Stimulated activated CD8-positive, alpha-beta memory T cell treated with anti-CD3 and anti-CD28 coated beads, Interleukin-12 subunit alpha, Interleukin-12 subunit beta, amount 100 ng/mL, for 1 hour (primary cell): ENCODE results near the gene HS3ST2.
"Not testable (repeated sequence)": the region's sequence is repeated elsewhere in the genome, so short reads cannot be mapped to it uniquely, and the experiment has no call there.

Experiments
- DNase-seq: peaks from one replicate; pipeline ENCODE4 v3.0.0-alpha.2; 2020; ENCODE audit warnings: low read depth

HS3ST2 gene

GRCh38 chr16:22813223-22813947, 577 bp upstream of the HS3ST2 start:
- no peak for DNase-seq

DNA sequence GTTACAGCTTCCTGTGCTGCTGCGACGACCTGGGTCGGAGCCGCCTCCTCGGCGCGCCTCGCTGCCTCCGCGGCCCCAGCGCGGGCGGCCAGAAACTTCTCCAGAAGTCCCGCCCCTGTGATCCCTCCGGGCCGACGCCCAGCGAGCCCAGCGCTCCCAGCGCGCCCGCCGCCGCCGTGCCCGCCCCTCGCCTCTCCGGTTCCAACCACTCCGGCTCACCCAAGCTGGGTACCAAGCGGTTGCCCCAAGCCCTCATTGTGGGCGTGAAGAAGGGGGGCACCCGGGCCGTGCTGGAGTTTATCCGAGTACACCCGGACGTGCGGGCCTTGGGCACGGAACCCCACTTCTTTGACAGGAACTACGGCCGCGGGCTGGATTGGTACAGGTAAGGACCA, 746 bp downstream of the HS3ST2 start:
- no peak for DNase-seq

- DNase-seq = no peak
Measured at GRCh38 chr16:22815863-22816262, 1.9 kb downstream of the HS3ST2 start.

GRCh38 chr16:22816475-22816874, 2.5 kb downstream of the HS3ST2 start:
- no peak for DNase-seq

DNA sequence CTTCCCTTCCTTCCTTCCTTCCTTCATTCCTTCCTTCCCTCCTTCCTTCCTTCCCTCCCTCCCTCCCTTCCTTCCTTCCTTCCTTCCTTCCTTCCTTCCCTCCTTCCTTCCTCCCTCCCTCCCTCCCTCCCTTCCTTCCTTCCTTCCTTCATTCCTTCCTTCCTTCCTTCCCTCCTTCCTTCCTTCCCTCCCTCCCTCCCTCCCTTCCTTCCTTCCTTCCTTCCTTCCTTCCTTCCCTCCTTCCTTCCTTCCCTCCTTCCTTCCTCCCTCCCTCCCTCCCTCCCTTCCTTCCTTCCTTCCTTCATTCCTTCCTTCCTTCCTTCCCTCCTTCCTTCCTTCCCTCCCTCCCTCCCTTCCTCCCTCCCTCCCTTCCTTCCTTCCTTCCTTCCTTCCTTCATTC, 4.8 kb downstream of the HS3ST2 start:
- not testable (repeated sequence) for DNase-seq

- no peak for DNase-seq
Measured at GRCh38 chr16:22838681-22839080, 24.7 kb downstream of the HS3ST2 start.

DNA sequence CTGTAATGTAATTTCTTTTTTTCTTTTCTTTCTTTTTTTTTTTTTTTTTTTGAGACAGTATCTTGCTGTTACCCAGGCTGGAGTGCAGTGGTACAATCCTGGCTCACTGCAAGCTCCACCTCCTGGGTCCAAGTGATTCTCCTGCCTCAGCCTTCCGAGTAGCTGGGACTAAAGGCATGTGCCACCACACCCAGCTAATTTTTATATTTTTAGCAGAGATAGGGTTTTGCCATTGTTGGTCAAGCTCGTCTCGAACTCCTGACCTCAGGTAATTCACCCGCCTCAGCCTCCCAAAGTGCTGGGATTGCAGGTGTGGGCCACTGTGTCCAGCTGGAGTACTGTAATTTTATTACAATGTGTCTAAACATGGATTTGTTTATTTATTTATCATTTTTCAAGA, 28.1 kb downstream of the HS3ST2 start:
- DNase-seq = not testable (repeated sequence)

GRCh38 chr16:22843122-22843521, 29.2 kb downstream of the HS3ST2 start:
- DNase-seq = no peak

GRCh38 chr16:22843856-22844255, 29.9 kb downstream of the HS3ST2 start:
- DNase-seq = no peak

- no peak for DNase-seq
Measured at GRCh38 chr16:22844416-22844815, 30.5 kb downstream of the HS3ST2 start.

DNA sequence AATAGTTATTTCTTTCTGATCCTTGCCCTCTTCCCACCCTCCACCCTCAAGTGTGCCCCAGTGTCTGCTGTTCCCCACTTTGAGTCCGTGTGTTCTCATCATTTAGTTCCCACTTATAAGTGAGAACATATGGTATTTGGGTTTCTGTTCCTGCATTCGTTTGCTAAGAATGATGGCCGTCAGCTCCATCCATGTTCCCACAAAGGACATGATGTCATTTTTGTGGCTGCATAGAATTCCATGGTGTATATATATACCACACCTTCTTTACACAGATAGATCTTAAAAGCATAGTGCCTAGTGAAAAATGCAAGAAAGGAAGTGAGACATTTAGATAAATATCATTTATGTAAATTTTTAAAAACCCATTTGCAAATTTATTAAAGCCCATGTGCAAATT, 33.1 kb downstream of the HS3ST2 start:
- DNase-seq = no peak

- no peak for DNase-seq
Measured at GRCh38 chr16:22847690-22848089, 33.7 kb downstream of the HS3ST2 start.

- no peak for DNase-seq
Measured at GRCh38 chr16:22848451-22848850, 34.5 kb downstream of the HS3ST2 start.

DNA sequence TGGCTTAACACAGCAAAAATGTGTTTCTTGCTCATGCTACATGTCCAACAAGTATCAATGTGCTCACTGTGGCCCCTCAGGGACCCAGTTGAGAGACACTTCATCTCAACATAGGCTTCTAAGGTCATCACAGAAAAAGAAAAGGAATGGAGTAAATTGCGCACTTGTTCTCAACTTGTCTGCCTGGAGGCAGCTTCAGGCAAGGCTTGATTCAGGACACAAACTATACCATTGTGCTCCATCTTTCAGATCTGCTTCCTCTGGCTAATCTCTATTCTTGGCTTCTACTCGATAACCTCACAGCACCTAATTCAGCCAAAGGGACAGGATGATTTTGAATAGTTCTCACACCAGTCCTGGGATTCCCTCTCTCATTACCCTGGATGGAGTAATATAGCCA, 35.6 kb downstream of the HS3ST2 start:
- DNase-seq = no peak

DNA sequence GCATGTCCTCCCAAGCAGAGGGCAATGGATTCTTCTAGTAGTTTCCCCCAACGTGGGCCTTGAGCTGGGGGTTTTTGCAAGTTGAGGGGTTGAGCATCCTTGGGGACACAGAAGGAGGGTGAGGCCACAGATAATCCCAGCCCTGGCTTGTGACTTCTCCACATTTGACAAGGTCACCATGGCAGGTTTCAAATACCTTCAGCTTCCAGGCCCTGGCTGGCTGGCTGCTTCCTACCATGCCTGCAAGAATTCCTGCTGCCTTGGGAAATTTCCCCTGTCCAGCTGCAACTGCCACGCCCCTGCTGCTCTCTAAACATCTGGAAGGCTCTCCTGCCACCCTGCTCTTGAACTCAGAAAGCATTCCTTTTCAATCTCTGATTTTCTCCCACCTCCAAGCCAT, 41.3 kb downstream of the HS3ST2 start:
- no peak for DNase-seq

GRCh38 chr16:22857296-22858025, 43.5 kb downstream of the HS3ST2 start:
- no peak for DNase-seq

- no peak for DNase-seq
Measured at GRCh38 chr16:22859925-22860324, 46.0 kb downstream of the HS3ST2 start.

- no peak for DNase-seq
Measured at GRCh38 chr16:22861580-22861979, 47.6 kb downstream of the HS3ST2 start.

DNA sequence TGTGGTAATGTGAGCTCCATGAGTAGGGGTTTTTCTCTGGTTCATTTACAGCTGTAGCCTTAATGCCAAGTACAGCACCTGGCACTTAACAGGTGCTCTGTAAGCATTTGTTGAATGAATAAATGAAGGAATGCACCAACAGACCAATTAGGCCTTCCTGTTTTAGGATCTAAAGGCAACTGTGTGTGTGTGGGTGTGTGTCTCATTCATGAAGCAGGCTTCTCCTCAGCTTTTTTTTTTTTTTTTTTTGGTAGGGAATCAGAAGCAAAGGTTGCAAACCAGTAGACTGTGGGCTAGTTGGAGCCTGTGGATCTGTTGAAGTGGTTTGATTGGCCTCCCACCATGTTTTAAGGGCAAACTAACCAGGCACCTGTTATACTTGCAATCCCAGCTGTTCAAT, 48.1 kb downstream of the HS3ST2 start:
- no peak for DNase-seq

- DNase-seq = no peak
Measured at GRCh38 chr16:22864375-22864774, 50.4 kb downstream of the HS3ST2 start.

- DNase-seq = no peak
Measured at GRCh38 chr16:22868593-22869224, 54.7 kb downstream of the HS3ST2 start.

- no peak for DNase-seq
Measured at GRCh38 chr16:22871861-22872260, 57.9 kb downstream of the HS3ST2 start.

DNA sequence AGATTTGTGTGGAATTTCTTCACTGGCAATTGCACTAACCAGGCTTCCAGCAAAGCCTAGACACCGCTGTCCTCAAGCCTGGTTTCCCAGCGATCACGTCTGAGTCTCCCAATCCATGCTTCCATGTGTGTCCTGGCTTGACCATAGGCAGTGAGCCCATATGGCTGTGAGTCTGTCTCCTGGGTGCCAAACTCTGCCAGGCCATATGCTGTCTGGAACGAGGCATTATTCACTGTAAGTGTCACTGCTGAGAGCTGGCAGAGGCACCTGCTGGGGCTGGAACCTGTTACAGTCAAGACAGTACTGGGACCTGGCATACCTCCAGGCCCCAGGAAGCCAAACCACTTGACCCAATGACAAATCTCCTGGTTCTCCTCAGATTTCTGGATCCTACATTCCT, 60.4 kb downstream of the HS3ST2 start:
- no peak for DNase-seq
